ENCODE results near the gene TCF25.
A peak's percentile ranks its signal among the peaks of the same experiment; 100 is the strongest.
"Not testable (repeated sequence)": the region's sequence is repeated elsewhere in the genome, so short reads cannot be mapped to it uniquely, and the experiment has no call there.

The TCF25 gene

DNA sequence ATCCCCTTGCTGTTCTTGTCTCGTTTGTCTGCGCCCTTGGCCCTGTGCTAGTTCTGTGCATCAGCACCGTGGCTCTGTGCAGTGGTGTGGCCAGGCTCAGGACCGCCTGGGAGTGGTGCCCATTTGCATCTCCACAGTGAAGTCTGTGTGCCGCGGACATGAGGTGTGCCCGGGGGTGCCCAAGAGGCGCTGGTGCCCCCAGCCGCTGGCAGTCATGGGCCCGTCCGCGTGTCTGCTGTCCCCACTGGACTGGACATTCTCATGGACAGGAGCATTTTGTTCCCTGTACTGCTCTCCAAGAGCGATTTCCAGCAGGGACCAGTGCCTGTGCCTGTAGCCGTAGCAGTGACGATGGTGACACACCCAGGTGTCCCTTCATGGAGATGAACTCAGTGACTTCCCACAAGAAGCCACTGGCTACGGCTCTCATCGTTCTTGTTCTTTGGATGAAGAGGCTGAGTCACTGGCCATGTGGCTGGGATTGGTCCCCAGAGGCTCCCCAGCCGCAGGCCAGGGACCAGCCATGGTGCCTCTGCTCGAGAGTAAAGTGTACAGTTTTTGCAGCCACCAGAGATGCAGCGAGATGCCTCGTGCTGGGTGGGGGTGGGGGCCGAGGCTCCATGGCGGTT is 32.2 kb downstream of the TCF25 start:
- DNase-seq, result no peak

DNA sequence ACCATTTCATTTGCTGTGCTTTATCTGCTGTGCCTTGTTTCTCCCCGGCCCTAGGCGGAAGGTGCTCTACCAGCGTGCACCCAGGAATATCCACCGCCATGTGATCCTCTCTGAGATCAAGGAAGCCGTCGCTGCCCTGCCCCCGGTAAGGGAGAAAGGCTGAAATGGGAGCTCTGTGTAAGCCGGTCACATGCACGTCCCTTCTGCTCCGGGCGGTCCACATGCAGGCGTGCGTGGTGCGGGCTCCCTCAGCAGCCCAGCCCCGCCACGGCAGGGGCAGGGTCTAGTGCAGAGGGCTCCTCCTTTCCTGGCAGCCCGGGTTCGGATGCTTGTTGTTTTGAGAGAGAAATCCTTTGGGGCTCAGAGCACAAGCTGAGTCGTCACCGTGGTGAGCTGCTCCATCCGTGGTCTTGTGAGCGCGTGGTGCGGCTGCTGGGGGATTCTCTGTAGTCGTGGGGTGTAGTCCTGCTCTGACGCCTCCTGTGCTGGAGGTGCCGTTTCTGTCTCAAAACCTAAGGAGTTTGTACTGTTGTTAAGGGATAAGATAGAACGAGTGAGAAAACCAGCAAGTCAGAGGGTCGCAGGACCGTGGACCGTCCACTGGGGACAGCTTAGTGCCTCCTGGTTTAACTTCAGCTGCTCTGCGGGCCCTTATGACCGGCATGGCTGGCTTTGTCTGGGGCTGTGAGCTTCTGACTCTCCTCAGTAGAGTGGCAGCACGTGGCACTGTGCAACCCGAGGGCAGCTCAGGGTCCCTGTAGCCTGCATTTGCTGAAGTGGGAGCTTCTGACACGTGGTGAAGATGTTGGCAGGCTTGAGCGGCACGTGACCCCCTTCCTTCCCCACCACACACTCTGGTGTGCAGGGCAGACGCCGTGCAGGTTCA is 33.0 kb downstream of the TCF25 start:
- no peak for DNase-seq

DNA sequence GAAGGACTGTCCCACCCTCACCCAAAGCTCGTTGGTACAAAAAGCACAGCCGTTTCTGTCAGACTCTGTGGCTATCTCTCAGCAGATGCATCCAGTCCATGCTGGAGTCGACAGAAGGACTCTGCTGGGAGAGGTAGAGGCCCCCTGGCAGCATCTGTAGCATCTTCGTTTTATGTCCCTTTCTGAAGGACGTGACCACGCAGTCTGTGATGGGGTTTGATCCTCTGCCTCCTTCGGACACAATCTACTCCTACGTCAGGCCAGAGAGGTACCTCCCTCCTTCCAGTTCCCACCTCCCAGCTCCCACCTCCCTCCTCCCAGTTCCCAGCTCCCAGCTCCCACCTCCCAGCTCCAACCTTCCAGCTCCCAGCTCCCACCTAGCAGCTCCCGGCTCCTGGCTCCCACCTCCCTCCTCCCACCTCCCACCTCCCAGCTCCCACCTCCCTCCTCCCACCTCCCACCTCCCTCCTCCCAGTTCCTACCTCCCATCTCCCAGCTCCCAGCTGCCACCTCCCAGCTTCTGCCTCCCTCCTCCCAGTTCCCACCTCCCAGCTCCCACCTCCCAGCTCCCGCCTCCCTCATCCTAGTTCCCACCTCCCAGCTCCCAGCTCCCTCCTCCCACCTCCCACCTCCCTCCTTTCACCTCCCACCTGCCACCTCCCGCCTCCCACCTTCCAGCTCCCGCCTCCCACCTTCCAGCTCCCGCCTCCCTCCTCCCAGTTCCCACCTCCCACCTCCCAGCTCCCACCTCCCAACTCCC is 33.8 kb downstream of the TCF25 start:
- DNase-seq, result no peak

GRCh38 chr16:89908236-89908635 is 34.8 kb downstream of the TCF25 start:
- no peak for DNase-seq

- DNase-seq, result peak; percentile 91
Measured at GRCh38 chr16:89909777-89910716, 36.7 kb downstream of the TCF25 start.

DNA sequence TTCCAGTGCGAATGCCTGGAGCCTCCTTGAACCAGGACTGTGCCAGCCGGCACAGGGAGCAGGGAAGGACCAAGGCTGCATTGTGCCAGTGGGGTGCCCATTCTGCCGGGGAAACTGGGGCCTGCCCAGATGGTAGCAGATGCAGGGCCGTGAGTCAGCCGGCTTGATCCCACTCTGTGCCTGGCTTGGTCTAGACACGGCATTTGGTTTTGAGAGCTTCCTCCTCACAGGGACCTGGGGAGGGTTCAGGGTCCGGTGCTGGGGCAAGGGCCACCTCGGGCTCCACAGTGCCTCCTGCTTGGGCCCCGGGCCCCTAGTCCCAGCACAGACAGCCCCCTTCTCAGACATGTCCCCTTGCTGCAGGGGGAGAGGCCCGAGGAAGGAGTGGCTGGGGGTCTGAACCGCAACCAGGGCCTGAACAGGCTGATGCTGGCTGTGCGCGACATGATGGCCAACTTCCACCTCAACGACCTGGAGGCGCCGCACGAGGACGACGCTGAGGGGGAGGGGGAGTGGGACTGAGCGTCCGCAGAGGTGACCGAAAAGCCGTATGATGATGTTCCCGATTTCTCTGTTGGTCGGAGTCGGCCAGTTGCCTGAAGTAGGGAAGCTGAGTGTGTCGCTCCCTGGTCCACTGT is 37.4 kb downstream of the TCF25 start:
- no peak for DNase-seq

DNA sequence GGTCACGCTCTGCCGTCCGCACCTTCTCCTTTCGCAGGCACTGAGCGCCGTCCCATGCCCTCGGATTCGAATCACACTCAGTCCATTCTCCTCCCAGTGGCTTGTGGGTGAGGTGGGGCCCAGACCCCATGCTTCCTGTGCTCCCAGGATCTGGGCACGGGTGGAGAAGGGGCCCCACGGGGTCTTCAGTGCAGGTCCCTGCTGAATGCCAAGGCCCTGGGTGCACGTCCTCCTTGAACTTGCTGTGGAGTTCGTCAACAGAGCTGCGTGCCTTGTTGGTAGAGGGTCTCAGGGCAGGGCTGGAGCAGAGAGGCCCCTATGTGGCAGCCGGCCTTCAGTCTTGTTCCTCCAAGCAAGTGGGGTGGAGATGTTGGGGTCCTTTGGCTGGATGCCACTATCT is 38.0 kb downstream of the TCF25 start:
- DNase-seq, result no peak

DNA sequence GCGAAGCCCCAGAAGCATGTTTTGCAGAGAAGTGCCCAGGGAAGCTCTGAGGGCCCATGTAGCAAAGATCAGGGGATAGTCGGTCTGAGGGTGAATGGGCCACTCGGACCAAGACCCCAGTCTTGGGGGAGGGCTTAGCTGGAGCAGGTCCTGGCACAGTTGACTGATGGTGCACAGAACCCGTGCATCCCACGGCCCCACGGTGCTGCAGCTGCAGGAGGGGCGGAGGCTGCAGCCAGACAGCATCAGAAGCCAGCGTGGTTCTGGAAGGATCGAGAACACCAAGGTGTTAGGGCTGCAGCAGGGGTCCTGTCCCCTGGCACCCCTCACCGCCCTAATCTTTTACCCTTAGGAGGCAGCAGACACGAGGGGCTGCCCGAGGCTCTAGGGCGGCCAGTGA is 38.8 kb downstream of the TCF25 start:
- no peak for DNase-seq

DNA sequence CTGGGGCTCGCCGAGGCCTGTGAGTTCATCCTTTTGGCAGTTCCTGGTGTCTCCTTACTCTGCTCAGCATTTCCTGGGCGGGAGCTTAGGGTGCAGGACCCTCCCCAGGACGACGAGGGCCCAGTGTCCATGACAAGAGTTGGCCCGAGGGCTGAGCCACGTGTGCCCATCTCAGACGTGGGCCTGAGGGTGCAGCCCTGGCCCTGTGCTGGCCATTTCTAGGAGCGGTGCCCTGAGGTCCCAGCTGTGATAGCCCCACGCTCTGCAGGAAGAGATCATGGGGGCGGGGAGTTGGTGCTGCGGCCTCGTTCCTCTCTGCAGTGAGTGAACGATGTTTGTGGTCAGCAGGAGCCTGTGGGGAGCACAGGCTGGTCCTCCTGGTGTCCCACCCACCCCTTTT is 39.2 kb downstream of the TCF25 start:
- DNase-seq, result no peak

- no peak for DNase-seq
Measured at GRCh38 chr16:89913408-89914387, 40.3 kb downstream of the TCF25 start.

GRCh38 chr16:89914642-89915285 is 41.4 kb downstream of the TCF25 start:
- not testable (repeated sequence) for DNase-seq

GRCh38 chr16:89915303-89916232 is 42.2 kb downstream of the TCF25 start:
- DNase-seq, result no peak

DNA sequence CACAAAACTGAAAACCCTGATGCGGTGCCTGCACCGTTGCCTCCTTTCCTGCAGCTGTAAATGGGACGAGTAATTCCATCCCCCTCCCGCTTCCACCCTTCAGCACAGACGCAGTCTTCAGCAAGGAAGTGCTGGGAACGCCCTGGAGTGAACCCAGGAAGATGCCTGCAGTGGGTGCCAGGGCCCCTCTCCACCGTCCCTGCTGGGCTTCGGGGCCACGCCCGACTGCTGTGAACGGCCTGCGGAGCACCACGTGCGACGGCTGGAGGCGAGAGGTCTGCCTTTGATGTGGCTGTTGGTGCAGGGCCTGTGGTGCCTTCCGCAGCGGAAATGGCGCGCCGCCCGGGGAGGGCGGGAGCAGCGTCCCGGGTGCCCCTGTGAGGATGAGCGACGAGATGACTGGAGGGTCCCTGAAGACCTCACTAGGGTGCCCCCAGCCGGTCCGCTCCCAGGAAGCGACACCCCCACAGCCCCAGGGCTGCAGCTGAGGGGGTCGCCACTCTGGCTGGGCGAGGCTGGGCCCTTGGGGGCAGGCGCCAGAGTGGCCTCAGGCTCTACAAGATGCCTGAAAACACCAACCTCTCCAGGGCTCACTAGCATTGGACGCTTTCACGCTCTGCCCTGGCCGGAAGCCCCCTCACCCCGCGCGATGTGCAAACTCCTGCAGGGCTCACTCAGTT is 44.5 kb downstream of the TCF25 start:
- peak; percentile 77 for DNase-seq

GRCh38 chr16:89918453-89919347 is 45.3 kb downstream of the TCF25 start, which contains the start of gene MC1R:
Gene MC1R (plus strand): TSS chr16:89918862. CDS start chr16:89919259, 397 bp downstream.
- DNase-seq, result no peak

DNA sequence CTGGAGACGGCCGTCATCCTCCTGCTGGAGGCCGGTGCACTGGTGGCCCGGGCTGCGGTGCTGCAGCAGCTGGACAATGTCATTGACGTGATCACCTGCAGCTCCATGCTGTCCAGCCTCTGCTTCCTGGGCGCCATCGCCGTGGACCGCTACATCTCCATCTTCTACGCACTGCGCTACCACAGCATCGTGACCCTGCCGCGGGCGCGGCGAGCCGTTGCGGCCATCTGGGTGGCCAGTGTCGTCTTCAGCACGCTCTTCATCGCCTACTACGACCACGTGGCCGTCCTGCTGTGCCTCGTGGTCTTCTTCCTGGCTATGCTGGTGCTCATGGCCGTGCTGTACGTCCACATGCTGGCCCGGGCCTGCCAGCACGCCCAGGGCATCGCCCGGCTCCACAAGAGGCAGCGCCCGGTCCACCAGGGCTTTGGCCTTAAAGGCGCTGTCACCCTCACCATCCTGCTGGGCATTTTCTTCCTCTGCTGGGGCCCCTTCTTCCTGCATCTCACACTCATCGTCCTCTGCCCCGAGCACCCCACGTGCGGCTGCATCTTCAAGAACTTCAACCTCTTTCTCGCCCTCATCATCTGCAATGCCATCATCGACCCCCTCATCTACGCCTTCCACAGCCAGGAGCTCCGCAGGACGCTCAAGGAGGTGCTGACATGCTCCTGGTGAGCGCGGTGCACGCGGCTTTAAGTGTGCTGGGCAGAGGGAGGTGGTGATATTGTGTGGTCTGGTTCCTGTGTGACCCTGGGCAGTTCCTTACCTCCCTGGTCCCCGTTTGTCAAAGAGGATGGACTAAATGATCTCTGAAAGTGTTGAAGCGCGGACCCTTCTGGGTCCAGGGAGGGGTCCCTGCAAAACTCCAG is 46.4 kb downstream of the TCF25 start:
- DNase-seq, result no peak

DNA sequence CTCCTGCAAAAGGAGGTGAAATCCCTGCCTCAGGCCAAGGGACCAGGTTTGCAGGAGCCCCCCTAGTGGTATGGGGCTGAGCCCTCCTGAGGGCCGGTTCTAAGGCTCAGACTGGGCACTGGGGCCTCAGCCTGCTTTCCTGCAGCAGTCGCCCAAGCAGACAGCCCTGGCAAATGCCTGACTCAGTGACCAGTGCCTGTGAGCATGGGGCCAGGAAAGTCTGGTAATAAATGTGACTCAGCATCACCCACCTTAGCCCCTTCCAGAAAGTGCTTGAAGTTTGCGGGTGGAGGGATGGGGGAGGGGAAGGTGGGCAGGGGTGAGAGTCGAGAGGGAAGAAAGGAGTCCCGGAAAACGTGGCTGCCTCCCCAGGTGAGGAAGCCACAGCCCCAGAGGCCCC is 47.3 kb downstream of the TCF25 start:
- peak; percentile 20 for DNase-seq

All from suppressor macrophage treated with lipopolysaccharide for 4 hours (primary cell).